ENCODE results near the gene ATP8A2. TPM values are rescaled to one million over a fixed set of nuclear protein-coding genes. Genes with fewer than 3 reads are reported as not detected.

Gene ATP8A2
- total and polyA plus RNA-seq, 2 of the 8 experiments (the other 6 are each of a cell fraction or from before 2014, with no cell fraction given), result 2.4 to 8.3 TPM

GRCh38 chr13:25965596-25965995 is 593.8 kb downstream of the ATP8A2 start:
- peaks cover 0 to 6% (median 4%) of the 10 kb centered on the region in 4 experiments; a peak in 3 of 7 replicates for H3K4me1 ChIP-seq (replicated peaks in 1 of 4; ENCODE audit: control insufficient read depth in 3 of 4, insufficient read depth in 4 of 4, low read length in 3 of 4)
- no peak overlapping the region for H3K18ac ChIP-seq (ENCODE audit: extremely low read depth, low read length)
- no peak overlapping the region for H2AK5ac ChIP-seq (ENCODE audit: low read depth, low read length)
- H3K27ac ChIP-seq (ENCODE audit: low read depth, low read length), result no peak overlapping the region
- CTCF ChIA-PET (ENCODE audit: partially characterized antibody), result no interaction called here
- no peak overlapping the region for H4K5ac ChIP-seq (ENCODE audit: insufficient read length, low read depth, low read length)
- no peak overlapping the region for H3K23ac ChIP-seq (ENCODE audit: insufficient read length)
- no peaks in the 10 kb centered on the region for H3K79me2 ChIP-seq (ENCODE audit: control insufficient read depth in 1 of 2, insufficient read depth in 2 of 2, low read length in 2 of 2)
- no peak overlapping the region for H3K4ac ChIP-seq (replicated peaks; ENCODE audit: insufficient read length, low read depth, low read length)
- DNase-seq (ENCODE audit: low read depth in 1 of 2, low spot score in 2 of 2) (no peak), FAIRE-seq (no peak)
- POLR2A ChIA-PET (ENCODE audit: partially characterized antibody), result interaction anchor here (1.7 kb wide), 1 partner anchor 86 kb away, joined by 3 read pairs; the partner anchor contains the start of gene SHISA2
- no peak overlapping the region for H2BK20ac ChIP-seq (ENCODE audit: low read length)
- H3K14ac ChIP-seq (ENCODE audit: insufficient read length), result no peak overlapping the region
- no peak overlapping the region for H3K4me2 ChIP-seq (ENCODE audit: insufficient read depth in 1 of 2, low read depth in 2 of 2, low read length in 2 of 2)
- H2BK12ac ChIP-seq (ENCODE audit: low read depth, low read length), result no peak overlapping the region
- H3K23me2 ChIP-seq (ENCODE audit: low read depth, low read length), result no peaks in the 10 kb centered on the region
- no peak overlapping the region for H3K56ac ChIP-seq (replicated peaks; ENCODE audit: insufficient read length, low read depth, low read length)
- TF ChIP-seq GABPA (IDR thresholded peaks at IDR 0.05; ENCODE audit: borderline replicate concordance, insufficient read depth, low read length), result no peak
- TF ChIP-seq CBX8 (IDR thresholded peaks at IDR 0.05; ENCODE audit: borderline replicate concordance, low read depth, low read length), result no peak
- TF ChIP-seq SIRT6 (IDR thresholded peaks at IDR 0.05; ENCODE audit: low read length), result no peak
- TF ChIP-seq CHD2 (IDR thresholded peaks at IDR 0.05; ENCODE audit: low read length), result no peak
- TF ChIP-seq YY1 (IDR thresholded peaks at IDR 0.05; ENCODE audit: low read depth, low read length), result no peak
- no peaks in the 10 kb centered on the region for H3K79me1 ChIP-seq (ENCODE audit: low read depth, low read length)
- peaks cover 0 to 4% (median 2%) of the 10 kb centered on the region in 4 experiments; a peak in 5 of 7 replicates for H3K27me3 ChIP-seq (replicated peaks in 1 of 4; ENCODE audit: control insufficient read depth in 3 of 4, extremely low read depth in 1 of 4, insufficient read depth in 3 of 4, low read length in 3 of 4)
- no peak overlapping the region for H3K9ac ChIP-seq (replicated peaks in 1 of 4; ENCODE audit: extremely low read depth in 1 of 4, low read depth in 3 of 4, low read length in 3 of 4)
- H2BK120ac ChIP-seq (replicated peaks; ENCODE audit: low read depth, low read length), result no peak overlapping the region
- no peak overlapping the region for H3K4me3 ChIP-seq (ENCODE audit: extremely low read depth in 1 of 4, insufficient read depth in 2 of 4, low read depth in 3 of 4, low read length in 4 of 4)
- no peak overlapping the region for H2BK15ac ChIP-seq (ENCODE audit: low read length)
- no peak overlapping the region for H2AFZ ChIP-seq (ENCODE audit: low read length)
- no peaks in the 10 kb centered on the region for H4K20me1 ChIP-seq (replicated peaks in 1 of 2; ENCODE audit: control insufficient read depth in 1 of 2, insufficient read depth in 2 of 2, low read length in 2 of 2)
- no peak overlapping the region for H2BK5ac ChIP-seq (ENCODE audit: low read depth, low read length)
- no peak overlapping the region for H4K8ac ChIP-seq (ENCODE audit: extremely low read depth, insufficient read depth, low read length)
- H3K9me3 ChIP-seq (ENCODE audit: insufficient read depth in 2 of 2, low read depth in 1 of 2, low read length in 1 of 2), result no peaks in the 10 kb centered on the region
- no peaks in the 10 kb centered on the region for H3K36me3 ChIP-seq (ENCODE audit: control insufficient read depth in 2 of 4, insufficient read depth in 4 of 4, low read length in 3 of 4)
- H4K91ac ChIP-seq (replicated peaks; ENCODE audit: insufficient read length, low read length), result no peak overlapping the region
- 85% methylated on average over 2 of the region's 2 CpGs; no CpG with 5 or more reads in 1 of the 2 experiments for WGBS, 2 experiments (ENCODE audit: extremely low coverage in 1 of 2, insufficient coverage in 1 of 2, insufficient read length in 1 of 2, insufficient replicate concordance in 2 of 2, low coverage in 1 of 2, low lambda C conversion rate in 2 of 2, missing lambda C conversion rate in 1 of 2)

Data from H1 (cell line).